NCI-H526 treated with DMSO at 0.1 percent for 48 hours (cell line): Measurements from ENCODE around the gene ACER1.
"Not testable (repeated sequence)": the region's sequence is repeated elsewhere in the genome, so short reads cannot be mapped to it uniquely, and the experiment has no call there.

Experiments
- DNase-seq: peaks from one replicate; lab custom pipeline; 2025; lab: John Stamatoyannopoulos, UW

The ACER1 gene, protein sequence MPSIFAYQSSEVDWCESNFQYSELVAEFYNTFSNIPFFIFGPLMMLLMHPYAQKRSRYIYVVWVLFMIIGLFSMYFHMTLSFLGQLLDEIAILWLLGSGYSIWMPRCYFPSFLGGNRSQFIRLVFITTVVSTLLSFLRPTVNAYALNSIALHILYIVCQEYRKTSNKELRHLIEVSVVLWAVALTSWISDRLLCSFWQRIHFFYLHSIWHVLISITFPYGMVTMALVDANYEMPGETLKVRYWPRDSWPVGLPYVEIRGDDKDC

GRCh38 chr19:6333439-6333838, at the start of gene ACER1:
ACER1 (minus strand) TSS chr19:6333612; CDS start chr19:6333551, 61 bp downstream.
- DNase-seq = no peak

DNA sequence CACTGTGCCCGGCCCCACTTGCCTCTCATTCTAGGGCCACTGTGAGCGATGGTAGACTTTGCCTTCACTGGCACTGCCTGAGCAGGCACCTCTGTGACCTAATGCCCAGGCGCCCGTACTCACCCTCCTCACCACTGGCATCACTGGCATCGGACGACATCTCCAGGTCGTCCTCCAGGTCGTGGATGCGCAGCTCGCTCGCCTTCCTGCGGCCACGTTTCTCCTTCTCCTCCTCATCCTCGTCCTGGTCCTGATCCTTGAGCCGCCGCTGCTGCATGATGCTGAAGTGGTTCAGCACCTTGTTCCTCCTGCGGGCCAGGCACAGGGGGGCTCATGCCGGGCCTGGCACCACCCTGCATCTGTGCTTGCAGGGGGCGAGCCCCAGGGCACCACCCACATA, 49.8 kb upstream of the ACER1 start:
- DNase-seq = no peak

- DNase-seq = no peak
Measured at GRCh38 chr19:6381030-6381750, 47.8 kb upstream of the ACER1 start.

- DNase-seq = no peak
Measured at GRCh38 chr19:6379744-6380143, 46.3 kb upstream of the ACER1 start.

DNA sequence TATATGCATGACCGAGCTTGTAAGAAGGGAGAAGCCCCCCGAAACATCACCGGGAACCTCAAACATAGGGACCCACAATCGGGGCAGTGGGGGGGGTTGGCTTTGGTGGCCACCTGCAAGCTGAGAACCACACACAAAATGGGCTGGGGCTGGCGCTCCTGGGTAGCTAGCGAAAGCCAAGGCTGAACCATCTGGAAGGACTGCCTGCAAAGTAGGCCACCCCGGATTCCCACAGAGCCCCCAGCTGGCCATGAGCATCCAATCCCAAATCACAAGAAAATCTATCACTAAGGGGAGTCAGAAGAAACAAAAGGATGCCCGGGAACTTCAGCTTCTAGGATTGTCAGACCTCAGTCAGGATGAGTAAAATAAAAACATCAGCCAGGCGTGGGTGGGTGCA, 45.1 kb upstream of the ACER1 start:
- no peak for DNase-seq

GRCh38 chr19:6378041-6378440, 44.6 kb upstream of the ACER1 start:
- DNase-seq = no peak

GRCh38 chr19:6376512-6377190, 43.2 kb upstream of the ACER1 start:
- DNase-seq = no peak

- DNase-seq = no peak
Measured at GRCh38 chr19:6375411-6376010, 42.1 kb upstream of the ACER1 start, which contains the start of gene PSPN. PSPN (minus strand) TSS chr19:6375933; CDS start chr19:6375849, 84 bp downstream.

- DNase-seq = no peak
Measured at GRCh38 chr19:6374711-6375410, 41.4 kb upstream of the ACER1 start.

DNA sequence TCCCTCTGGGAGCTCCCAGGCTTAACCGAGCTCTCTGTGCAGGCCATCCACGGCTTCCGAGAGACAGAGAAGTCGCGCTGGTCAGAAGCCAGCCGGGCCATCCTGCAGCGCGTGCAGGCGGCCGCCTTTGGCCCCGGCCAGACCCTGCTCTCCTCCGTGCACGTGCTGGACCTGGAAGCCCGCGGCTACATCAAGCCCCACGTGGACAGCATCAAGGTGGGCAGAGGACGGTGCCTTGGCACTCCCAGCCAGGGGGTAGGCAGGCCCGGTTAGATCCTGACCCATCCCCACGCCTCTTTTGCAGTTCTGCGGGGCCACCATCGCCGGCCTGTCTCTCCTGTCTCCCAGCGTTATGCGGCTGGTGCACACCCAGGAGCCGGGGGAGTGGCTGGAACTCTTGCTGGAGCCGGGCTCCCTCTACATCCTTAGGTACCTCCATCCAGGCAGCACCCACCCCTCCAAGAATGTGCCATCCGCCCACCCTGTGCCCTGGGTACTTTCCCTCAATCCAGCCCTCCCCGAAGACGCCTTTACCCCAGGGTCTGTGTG, 40.8 kb upstream of the ACER1 start:
- DNase-seq = no peak

- DNase-seq = no peak
Measured at GRCh38 chr19:6373813-6374108, 40.3 kb upstream of the ACER1 start.

GRCh38 chr19:6373096-6373812, 39.8 kb upstream of the ACER1 start:
- peak; percentile 73 for DNase-seq

GRCh38 chr19:6372594-6373095, 39.2 kb upstream of the ACER1 start, which contains the start of gene ALKBH7:
ALKBH7 (plus strand) TSS chr19:6372794; CDS start chr19:6372821, 27 bp downstream.
- DNase-seq = peak; percentile 94

DNA sequence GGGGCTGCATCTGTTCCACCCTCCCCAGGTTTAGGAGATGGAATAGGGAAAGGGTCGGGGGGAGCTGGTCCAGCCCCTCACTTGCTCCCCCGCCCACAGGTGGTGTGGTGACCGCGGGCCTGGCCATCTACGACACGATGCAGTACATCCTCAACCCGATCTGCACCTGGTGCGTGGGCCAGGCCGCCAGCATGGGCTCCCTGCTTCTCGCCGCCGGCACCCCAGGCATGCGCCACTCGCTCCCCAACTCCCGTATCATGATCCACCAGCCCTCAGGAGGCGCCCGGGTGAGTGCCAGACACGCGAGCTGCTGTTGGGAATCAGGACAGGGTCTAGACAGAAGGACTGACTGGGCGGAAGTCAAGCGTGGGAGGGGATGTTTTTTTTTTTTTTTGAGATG, 30.9 kb upstream of the ACER1 start:
- DNase-seq = no peak

DNA sequence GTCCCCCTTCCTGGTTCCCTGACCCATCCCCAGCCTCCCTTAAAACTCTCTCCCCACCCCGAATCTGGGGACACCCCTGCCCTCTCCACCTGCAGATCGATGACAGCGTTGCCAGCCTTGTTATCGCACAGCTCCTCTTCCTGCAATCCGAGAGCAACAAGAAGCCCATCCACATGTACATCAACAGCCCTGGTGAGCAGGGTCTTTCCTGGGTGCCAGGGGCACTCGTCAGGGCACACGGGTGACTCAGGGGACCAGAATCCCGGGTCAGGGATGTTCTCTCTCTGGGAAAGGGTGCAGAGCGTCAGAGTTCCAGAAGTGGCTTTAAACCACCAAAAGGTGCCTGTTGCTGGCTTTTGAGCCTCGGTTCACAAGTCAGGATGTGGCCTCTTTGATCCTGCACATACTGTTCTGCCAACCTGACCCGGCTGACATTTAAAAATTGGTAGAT, 29.0 kb upstream of the ACER1 start:
- DNase-seq = no peak

GRCh38 chr19:6362027-6362350, 28.6 kb upstream of the ACER1 start:
- DNase-seq = no peak

- DNase-seq = not testable (repeated sequence)
Measured at GRCh38 chr19:6360857-6361216, 27.4 kb upstream of the ACER1 start.

- DNase-seq = not testable (repeated sequence)
Measured at GRCh38 chr19:6360445-6360844, 27.0 kb upstream of the ACER1 start.

- no peak for DNase-seq
Measured at GRCh38 chr19:6359568-6360341, 26.3 kb upstream of the ACER1 start.

- no peak for DNase-seq
Measured at GRCh38 chr19:6358003-6358402, 24.6 kb upstream of the ACER1 start.
